OCI-M1 (cell line): ENCODE results near the gene FST.

Source experiments
- DNase-seq: peaks from one replicate; lab custom pipeline; 2025; lab: John Stamatoyannopoulos, UW

FST gene

GRCh38 chr5:53473633-53474032 lies 6.8 kb upstream of the FST start:
- peak; percentile 25 for DNase-seq

DNA sequence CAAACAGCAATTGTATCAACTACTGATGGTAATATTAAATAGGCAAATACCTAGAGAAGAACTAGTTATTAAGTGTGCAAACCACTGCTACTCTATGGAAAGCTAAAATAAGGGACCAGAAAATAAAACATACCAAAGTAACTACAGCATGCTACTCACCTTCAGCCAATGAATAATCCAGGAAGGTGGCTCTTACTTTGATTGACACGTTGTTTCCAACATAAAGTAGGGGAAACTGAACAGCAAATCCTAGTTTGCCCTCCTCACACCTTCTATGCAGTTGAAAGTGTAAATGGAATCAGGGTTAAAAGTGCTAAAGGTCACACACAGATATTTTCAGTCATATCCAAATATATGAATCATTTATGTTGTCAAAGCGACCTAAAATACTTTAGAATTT lies 5.1 kb upstream of the FST start:
- no peak for DNase-seq

GRCh38 chr5:53476019-53476418 lies 4.4 kb upstream of the FST start:
- DNase-seq = no peak

- no peak for DNase-seq
These were observed 3.6 kb upstream of the FST start for GRCh38 chr5:53476531-53477480.

GRCh38 chr5:53478411-53479044 lies 1.9 kb upstream of the FST start:
- DNase-seq = peak; percentile 89

- DNase-seq = no peak
These were observed 1.3 kb upstream of the FST start for GRCh38 chr5:53479045-53479589.

DNA sequence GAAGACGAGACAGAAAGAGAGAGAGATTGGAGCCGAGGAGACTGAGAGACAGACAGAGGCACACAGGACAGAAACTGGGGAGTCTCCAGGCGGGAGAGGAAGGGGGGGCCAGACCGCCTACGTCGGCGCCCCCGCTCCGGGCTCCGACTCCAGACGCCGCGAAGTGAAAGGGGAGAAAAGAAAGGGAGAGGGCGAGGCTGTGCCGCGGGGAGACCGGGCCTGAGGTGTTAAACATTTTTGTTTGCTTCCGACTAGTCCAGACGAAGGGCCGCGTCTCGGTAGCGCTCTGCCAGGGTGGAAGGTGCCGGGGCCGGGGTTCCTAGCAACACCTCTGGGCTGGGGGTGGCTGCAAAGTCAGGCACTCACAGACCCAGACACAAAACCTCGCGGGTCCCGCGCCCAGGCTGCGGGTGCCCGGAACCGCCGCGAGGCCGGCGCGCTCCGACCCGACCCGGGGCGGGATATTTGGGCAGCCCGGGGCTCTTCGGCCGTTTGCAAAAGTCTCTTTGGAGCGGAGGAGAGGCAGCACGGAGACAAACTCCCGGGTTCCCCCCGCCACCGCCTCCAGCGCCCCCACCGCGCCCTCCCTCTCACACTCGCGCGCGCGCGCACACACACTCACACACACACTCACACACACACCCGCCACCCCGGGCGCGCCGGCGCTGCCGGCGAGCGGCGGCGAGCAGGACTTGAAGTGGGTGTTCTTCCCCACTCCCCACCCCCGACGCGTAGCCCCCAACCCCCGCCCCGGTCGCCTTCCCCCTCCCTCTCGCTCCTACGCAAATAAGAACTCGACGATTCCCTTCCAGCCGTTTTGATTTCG lies 626 bp upstream of the FST start:
- peak; percentile 76 for DNase-seq

DNA sequence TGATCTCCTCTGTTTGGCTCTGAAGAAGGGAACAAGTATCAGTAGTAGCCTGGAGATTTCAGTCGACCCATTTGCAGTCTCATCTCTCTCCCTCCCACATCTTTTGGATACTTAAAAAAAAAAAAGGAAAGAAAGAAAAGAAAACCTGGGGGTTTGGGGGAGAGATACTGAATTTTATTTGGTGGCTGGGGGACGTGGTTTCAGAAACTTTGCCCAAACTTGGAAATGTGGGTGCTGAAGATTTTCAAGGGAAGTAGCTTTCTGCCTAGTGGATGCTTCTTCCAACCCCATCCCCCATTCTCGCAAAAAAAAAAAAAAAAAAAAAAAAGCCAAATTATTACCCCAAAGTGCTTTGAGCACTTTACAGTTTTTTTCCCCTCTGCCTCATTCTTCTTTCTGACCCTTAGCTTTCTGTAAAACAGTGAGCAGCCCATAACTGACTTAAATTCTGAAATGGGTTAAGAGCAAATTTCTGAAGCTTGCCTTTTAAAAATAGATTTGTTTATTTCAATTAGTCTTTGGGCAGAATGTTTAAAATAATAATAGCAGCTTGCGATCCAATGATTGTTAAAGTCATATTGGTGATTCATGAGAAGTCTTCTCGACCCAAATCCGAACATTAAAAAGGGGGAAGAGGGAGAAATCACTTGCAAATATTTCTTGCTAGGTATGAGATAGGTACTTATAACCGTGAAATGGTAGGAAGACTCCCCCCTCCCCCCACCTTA lies 894 bp downstream of the FST start:
- DNase-seq = peak; percentile 60

GRCh38 chr5:53481887-53482716 lies 1.7 kb downstream of the FST start:
- peak; percentile 80 for DNase-seq

DNA sequence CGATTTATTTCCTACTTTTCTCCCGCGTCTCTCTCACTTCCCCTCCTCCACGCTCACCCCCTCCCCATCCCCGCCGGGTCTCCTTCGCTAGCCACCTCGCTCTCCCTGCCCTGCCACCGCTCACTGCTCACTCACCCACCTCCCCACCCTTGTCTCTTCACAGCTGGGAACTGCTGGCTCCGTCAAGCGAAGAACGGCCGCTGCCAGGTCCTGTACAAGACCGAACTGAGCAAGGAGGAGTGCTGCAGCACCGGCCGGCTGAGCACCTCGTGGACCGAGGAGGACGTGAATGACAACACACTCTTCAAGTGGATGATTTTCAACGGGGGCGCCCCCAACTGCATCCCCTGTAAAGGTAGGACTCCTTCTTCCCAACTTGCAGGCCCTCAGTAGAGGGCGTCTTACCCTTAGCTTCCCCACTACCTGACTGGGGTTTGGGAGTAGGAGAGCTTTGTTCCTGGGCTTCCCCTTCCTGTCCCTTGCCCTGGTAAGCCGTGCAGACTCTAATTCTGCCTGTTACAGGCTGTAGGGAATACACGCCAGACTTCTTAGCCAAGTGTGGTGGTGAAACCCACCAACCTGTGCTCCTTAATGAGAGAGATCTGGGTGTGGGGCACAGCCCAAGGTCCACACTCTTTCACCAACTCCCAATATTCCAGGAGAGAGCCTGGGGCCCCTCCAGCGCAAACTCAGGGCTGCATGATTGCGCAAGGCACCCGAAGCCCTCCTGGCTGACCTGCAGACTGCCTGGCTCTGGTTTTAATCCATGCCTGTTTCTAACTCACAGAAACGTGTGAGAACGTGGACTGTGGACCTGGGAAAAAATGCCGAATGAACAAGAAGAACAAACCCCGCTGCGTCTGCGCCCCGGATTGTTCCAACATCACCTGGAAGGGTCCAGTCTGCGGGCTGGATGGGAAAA lies 2.5 kb downstream of the FST start:
- peak; percentile 74 for DNase-seq

DNA sequence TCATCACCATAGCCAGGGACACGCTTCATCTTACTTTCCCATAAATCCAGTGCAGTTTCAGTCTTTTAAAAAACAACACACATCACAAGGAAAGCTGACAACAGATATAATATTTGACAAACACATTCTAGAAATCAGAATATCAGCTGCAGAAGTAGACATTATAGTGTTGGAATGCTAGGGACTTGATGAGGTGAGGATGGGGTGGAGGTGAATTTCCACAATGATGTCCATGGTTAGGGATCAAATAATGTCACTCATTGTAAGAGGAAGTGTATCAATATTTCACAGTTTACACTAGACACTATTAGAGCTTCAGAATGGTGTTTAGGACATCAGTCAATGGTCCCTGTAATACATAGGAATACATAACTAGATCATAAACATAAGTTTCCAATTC lies 7.0 kb downstream of the FST start:
- no peak for DNase-seq

DNA sequence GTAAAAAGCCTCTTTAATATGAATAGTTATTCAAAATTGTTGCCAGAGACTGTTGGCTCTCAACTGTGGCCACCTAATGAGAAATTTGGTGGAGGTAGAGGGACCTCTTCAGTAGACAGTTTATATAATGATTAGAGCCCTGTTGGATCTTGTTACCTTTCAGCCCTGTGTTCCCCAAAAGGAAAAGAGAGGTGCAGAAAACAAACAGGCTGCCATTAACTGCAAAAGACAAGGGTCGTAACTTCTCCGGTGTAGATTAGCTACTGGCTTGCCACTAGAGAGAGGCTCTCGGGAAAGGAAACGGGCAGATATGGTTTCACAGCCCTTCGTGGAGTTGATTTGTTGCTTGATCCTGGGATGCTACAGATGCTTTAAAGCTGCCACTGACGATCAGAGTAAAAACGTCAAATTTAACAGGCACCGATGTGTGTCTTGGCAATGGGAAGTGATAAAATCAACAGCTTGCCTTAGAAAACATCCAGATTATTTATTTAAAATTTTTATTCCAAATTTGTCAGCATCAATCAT lies 7.8 kb downstream of the FST start:
- no peak for DNase-seq

DNA sequence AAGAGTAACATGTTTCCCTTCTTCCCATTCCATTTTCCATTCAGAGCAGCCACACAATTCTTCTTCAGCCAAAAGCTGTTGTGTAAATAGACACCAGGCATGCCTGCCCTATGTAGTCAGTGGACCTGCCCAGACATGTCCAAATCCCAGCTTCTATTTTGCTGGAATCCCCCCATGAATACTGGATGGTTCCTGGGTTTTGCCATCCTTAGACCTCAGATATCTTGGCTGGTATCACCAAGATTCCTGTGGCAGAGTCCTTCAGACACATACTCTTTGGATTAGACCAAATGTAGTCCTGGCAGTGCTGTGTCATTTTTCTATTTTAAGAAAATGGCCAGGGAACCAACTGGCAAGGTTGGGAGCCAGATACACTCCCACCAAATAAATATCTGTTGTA lies 10.3 kb downstream of the FST start:
- no peak for DNase-seq

DNA sequence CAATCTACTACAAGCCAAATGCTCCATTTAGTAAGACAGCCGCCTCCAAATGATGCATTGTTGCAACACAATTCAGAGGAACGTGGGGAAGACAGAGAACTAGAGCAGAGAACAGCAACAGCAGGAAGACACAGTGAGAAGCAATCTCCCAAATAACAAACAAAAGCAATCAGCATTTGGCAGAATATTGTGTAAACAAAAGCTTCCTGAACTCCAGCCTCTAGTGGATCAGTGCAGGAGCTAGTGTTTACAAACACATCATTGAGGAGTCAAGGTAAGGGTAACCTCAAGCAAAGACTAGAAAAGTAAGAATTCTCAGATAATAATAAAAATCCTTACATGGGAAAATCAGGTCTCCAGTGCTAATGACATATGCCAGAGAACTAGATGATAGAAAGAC lies 20.6 kb downstream of the FST start:
- no peak for DNase-seq

DNA sequence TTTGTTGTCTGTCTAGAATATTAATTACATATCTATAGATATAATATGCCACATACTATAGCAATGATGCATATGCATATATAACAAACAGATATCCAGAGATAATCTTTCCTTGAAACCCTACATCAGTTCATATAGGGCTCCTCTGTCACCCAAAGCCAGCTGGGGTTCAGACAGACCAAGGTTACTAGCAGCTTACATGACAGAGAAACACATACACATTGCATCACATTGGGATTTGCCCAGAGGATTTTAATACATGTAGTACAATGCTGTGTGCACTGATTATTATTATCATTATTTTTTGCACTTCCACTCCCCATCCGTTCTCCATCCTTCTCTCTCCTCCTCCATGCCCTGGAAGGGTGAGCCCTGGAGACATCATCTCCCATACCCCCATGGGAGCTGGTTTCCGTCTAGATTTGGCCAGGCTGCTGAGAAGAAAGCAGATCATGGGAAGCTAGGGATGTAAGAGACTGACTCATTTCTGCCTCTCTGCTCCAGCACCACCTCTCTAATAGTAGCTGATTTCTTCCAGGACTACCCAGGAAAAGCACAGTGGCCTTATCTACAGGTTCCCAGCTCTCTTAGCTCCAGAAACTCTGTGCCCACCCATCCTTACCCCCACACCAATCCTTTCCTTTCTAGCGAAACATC lies 23.3 kb downstream of the FST start:
- DNase-seq = no peak

- DNase-seq = peak; percentile 35
These were observed 26.6 kb downstream of the FST start for GRCh38 chr5:53507013-53507412.

- no peak for DNase-seq
These were observed 27.7 kb downstream of the FST start for GRCh38 chr5:53508125-53508524.

DNA sequence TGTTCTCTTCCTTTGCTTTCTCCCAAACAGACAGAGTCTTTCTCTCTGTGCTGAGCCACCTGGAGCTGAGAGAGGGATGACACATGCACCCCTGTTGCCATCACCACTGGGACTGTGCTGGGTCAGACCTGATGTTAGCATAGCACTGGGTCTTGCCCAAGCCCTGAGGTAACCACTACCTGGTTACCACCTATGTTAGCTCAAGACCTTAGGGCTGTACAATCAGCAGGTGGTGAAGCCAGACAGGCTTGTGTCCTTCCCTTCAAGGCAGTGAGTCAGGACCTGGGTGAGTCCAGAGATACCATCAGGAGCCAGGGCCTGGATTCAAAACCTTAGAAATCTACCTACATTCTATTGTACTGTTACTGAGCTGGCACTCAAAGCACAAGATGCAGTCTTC lies 32.1 kb downstream of the FST start:
- no peak for DNase-seq

DNA sequence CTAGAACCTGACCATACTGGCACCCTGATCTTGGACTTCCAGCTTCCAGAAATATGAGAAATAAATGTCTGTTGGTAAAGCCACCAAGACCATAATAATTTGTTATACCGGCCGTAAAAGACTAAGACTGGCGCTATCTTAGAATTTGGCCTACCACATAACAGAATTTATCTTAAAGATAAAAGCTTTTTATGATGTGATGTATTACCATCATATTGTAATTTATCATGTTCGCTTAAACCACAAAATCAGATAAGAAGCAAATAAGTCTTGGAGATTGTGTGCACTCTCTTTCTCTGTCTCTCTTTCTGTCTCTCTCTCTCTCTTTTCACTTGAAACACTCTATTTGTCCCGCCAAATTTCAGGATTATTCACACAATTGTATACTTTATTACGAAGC lies 35.6 kb downstream of the FST start:
- DNase-seq = no peak
